IMR-90 (cell line): ENCODE measurements around the gene ELP6. TPM values are rescaled to one million over a fixed set of nuclear protein-coding genes. Genes with fewer than 3 reads are reported as not detected.

Source experiments
- ATAC-seq: fragments of 200-7000 bp; cut with Tn5 transposase; 2 replicates; pipeline ENCODE4 v1.9.1; 2020; ENCODE audit warnings: low read depth, mild to moderate bottlenecking, moderate library complexity
- BruUV-seq: library from RNA; stranded (reverse); fragments of 400-500 nt; replicated peaks from 2 replicates; lab custom pipeline; 2021; lab: Mats Ljungman, UMichigan
- CTCF ChIA-PET: fragments of 300-600 bp; formaldehyde crosslinking; extraction: SDS; loops from one replicate; lab custom pipeline; 2021; ENCODE audit warnings: antibody characterized with exemption; lab: Yijun Ruan, JAX
- POLR2A ChIA-PET: fragments of 300-600 bp; sonication (Branson Sonifier 250); formaldehyde crosslinking; loops from one replicate; lab custom pipeline; 2022; ENCODE audit warnings: antibody characterized with exemption; ENCODE audit not compliant: unreplicated experiment; lab: Charles Lee
- DNase-seq: peaks from one replicate; pipeline ENCODE4 v3.0.0; 2013
- H2AFZ ChIP-seq: replicated peaks from 2 replicates; pipeline ENCODE3; 2013; ENCODE audit warnings: low read length, mild to moderate bottlenecking; ENCODE audit not compliant: poor library complexity
- H2AK5ac ChIP-seq: 2 replicates; pipeline ENCODE4 v1.6.1; 2013; ENCODE audit warnings: low read depth, low read length, inconsistent platforms
- H2AK9ac ChIP-seq: replicated peaks from 2 replicates; pipeline ENCODE3; 2013; ENCODE audit warnings: mild to moderate bottlenecking, low read depth, low read length, moderate library complexity; ENCODE audit not compliant: poor library complexity
- H2BK120ac ChIP-seq: 2 replicates; pipeline ENCODE4 v1.6.1; 2013; ENCODE audit warnings: low read depth, low read length, inconsistent platforms
- H2BK15ac ChIP-seq: 3 replicates; pipeline ENCODE4 v1.6.1; 2013; ENCODE audit warnings: low read depth, low read length, inconsistent platforms
- H2BK20ac ChIP-seq: 2 replicates; pipeline ENCODE4 v1.6.1; 2013; ENCODE audit warnings: low read depth, mild to moderate bottlenecking, inconsistent platforms, low read length, moderate library complexity
- H2BK5ac ChIP-seq: 2 replicates; pipeline ENCODE4 v1.6.1; 2013; ENCODE audit warnings: mild to moderate bottlenecking, low read depth, low read length, inconsistent platforms; ENCODE audit not compliant: poor library complexity, severe bottlenecking
- H3K14ac ChIP-seq: replicated peaks from 2 replicates; pipeline ENCODE4 v1.6.1; 2013; ENCODE audit warnings: low read depth, low read length, inconsistent platforms
- H3K18ac ChIP-seq: 2 replicates; pipeline ENCODE4 v1.6.1; 2013; ENCODE audit warnings: low read depth, low read length, control low read depth
- H3K23ac ChIP-seq: 2 replicates; pipeline ENCODE4 v1.6.1; 2013; ENCODE audit warnings: low read depth, low read length, inconsistent platforms
- H3K27ac ChIP-seq: 2 replicates; pipeline ENCODE4 v1.5.1; 2013; ENCODE audit warnings: mild to moderate bottlenecking, control low read depth, low read length; ENCODE audit not compliant: insufficient read depth
- H3K27me3 ChIP-seq: 2 replicates; pipeline ENCODE4 v1.6.1; 2013; ENCODE audit warnings: low read length; ENCODE audit not compliant: control insufficient read depth, insufficient read depth
- H3K36me3 ChIP-seq: 2 replicates; pipeline ENCODE4 v1.6.1; 2013; ENCODE audit warnings: low read length, mixed read lengths; ENCODE audit not compliant: control insufficient read depth, insufficient read depth
- H3K4ac ChIP-seq: 2 replicates; pipeline ENCODE4 v1.6.1; 2013; ENCODE audit warnings: low read depth, low read length, inconsistent platforms
- H3K4me1 ChIP-seq: 2 replicates; pipeline ENCODE4 v1.6.1; 2013; ENCODE audit warnings: low read length, mixed read lengths; ENCODE audit not compliant: control insufficient read depth, insufficient read depth
- H3K4me2 ChIP-seq: 2 replicates; pipeline ENCODE4 v1.6.1; 2013; ENCODE audit warnings: low read depth, mild to moderate bottlenecking, control low read depth, low read length, moderate library complexity
- H3K4me3 ChIP-seq: 2 replicates; pipeline ENCODE4 v1.5.1; 2013; ENCODE audit warnings: low read depth, mild to moderate bottlenecking, control low read depth, low read length, moderate library complexity; ENCODE audit not compliant: insufficient read depth
- H3K56ac ChIP-seq: 2 replicates; pipeline ENCODE4 v1.6.1; 2013; ENCODE audit warnings: low read length, inconsistent platforms; ENCODE audit not compliant: insufficient read depth; ENCODE audit errors: extremely low read depth
- H3K79me1 ChIP-seq, 2 experiments: 2 replicates each; pipeline ENCODE4 v1.6.1; 2013; ENCODE audit warnings: low read length in 2 of 2, inconsistent platforms in 1 of 2, low read depth in 1 of 2
- H3K9ac ChIP-seq: 2 replicates; pipeline ENCODE4 v1.6.1; 2013; ENCODE audit warnings: low read depth, low read length, control low read depth
- H3K9me1 ChIP-seq: 2 replicates; pipeline ENCODE4 v1.6.1; 2013; ENCODE audit warnings: low read length, inconsistent platforms; ENCODE audit not compliant: insufficient read depth
- H3K9me3 ChIP-seq: 2 replicates; pipeline ENCODE4 v1.6.1; 2013; ENCODE audit warnings: low read length; ENCODE audit not compliant: control insufficient read depth, insufficient read depth
- H4K20me1 ChIP-seq: 2 replicates; pipeline ENCODE4 v1.6.1; 2013; ENCODE audit warnings: low read length, inconsistent platforms; ENCODE audit not compliant: insufficient read depth
- H4K5ac ChIP-seq: 2 replicates; pipeline ENCODE4 v1.6.1; 2013; ENCODE audit warnings: mild to moderate bottlenecking, low read depth, low read length, control low read depth
- H4K8ac ChIP-seq, 2 experiments: 2 replicates each; pipeline ENCODE4 v1.6.1; 2013; ENCODE audit warnings: low read depth in 2 of 2, low read length in 2 of 2, control low read depth in 1 of 2, inconsistent platforms in 1 of 2
- H4K91ac ChIP-seq: 2 replicates; pipeline ENCODE4 v1.6.1; 2013; ENCODE audit warnings: low read depth, low read length, inconsistent platforms; ENCODE audit not compliant: insufficient read depth
- MAZ ChIP-seq: IDR thresholded peaks from 2 replicates; pipeline ENCODE4 v1.6.1; 2012; ENCODE audit warnings: low read depth, mild to moderate bottlenecking, low read length, improper control_type of control experiment, moderate library complexity, borderline replicate concordance
- MXI1 ChIP-seq: IDR thresholded peaks from 2 replicates; pipeline ENCODE4 v1.6.1; 2012; ENCODE audit warnings: low read depth, mild to moderate bottlenecking, low read length, moderate library complexity, borderline replicate concordance
- POLR2A ChIP-seq: IDR thresholded peaks from 2 replicates; pipeline ENCODE4 v1.6.1; 2012; ENCODE audit warnings: mild to moderate bottlenecking, low read depth, low read length
- USF2 ChIP-seq: fragments of 150-350 bp; IDR thresholded peaks from 2 replicates; pipeline ENCODE4 v1.6.1; 2017; ENCODE audit warnings: mild to moderate bottlenecking, antibody characterized with exemption, low read length, low read depth
- WGBS, 2 experiments: methylation state at CpG; one replicate each; pipeline versions ENCODE4 v1.1.5 to v1.1.7; 2013; ENCODE audit warnings: missing lambda C conversion rate in 2 of 2; ENCODE audit not compliant: insufficient read length in 1 of 2; ENCODE audit errors: extremely low coverage in 2 of 2; 5-methylcytosine and 5-hydroxymethylcytosine counted together
- dilution Hi-C: fragments of 300-500 bp; cut with HindIII; formaldehyde crosslinking; loops from one replicate; pipeline ENCODE4 v1.14.3; 2018; ENCODE audit warnings: low sequenced_read_pairs; ENCODE audit not compliant: unreplicated experiment
- in situ Hi-C: fragments of 300-500 bp; cut with MboI; formaldehyde crosslinking; loops from 3 replicates; pipeline ENCODE4 v1.14.3; 2019; ENCODE audit warnings: low sequenced_read_pairs, inconsistent platforms, mixed read lengths
- intact Hi-C: fragments of 100-400 bp; cut with micrococcal nuclease; formaldehyde crosslinking; loops from 2 replicates; pipeline ENCODE4 v1.10.0; 2022
- polyA plus RNA-seq, 3 experiments: library from polyadenylated mRNA; depleted of rRNA; stranded (reverse); fragments of >200 nt; gene quantifications; 2 replicates each; pipeline ENCODE4 v1.2.3, GENCODE V29; 2012; ENCODE audit warnings: low replicate concordance in 1 of 3
- total RNA-seq: library from RNA; depleted of rRNA; stranded (reverse); fragments of >200 nt; gene quantifications from 2 replicates; pipeline ENCODE4 v1.2.3, GENCODE V29; 2012
- TF ChIP-seq, protein P1 (sequence below): fragments of 150-350 bp; IDR thresholded peaks from 2 replicates; pipeline ENCODE4 v1.6.1; 2016; ENCODE audit warnings: low read depth, mild to moderate bottlenecking, low read length, moderate library complexity, borderline replicate concordance

Gene ELP6
- total and polyA plus RNA-seq, 2 of the 4 experiments (the other 2 are of a cell fraction) = 31.4 to 44.9 TPM

DNA sequence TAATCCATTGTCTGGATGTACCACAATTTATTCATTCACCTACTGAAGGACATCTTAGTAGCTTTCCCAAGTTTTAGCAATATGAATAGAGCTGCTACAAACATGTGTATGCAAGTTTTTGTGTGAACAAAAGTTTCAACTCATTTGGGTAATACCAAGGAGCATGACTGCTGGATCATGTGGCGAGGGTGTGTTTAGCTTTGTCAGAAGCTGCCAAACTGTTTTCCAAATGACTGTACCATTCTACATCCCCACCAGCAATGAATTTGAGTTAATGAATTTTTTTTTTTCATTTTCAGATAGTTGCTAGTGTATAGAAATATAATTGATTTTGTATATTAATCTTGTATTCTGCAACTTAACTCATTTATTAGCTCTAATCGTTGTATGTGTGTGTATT lies 20.0 kb upstream of the ELP6 start:
- H3K27me3 ChIP-seq = peaks cover 10% of the 10 kb centered on the region
- CTCF ChIA-PET = interaction anchor here (1.2 kb wide), 1 partner anchor 11 kb away, joined by 4 read pairs; no protein-coding TSS in a partner anchor
- H4K20me1 ChIP-seq = no peaks in the 10 kb centered on the region
- H2AK5ac ChIP-seq = no peak overlapping the region
- no peak overlapping the region for H3K23ac ChIP-seq
- H3K56ac ChIP-seq = no peak overlapping the region
- TF ChIP-seq MAZ (no peak), USF2 (no peak), POLR2A (no peak), MXI1 (no peak)
- TF ChIP-seq, protein P1, sequence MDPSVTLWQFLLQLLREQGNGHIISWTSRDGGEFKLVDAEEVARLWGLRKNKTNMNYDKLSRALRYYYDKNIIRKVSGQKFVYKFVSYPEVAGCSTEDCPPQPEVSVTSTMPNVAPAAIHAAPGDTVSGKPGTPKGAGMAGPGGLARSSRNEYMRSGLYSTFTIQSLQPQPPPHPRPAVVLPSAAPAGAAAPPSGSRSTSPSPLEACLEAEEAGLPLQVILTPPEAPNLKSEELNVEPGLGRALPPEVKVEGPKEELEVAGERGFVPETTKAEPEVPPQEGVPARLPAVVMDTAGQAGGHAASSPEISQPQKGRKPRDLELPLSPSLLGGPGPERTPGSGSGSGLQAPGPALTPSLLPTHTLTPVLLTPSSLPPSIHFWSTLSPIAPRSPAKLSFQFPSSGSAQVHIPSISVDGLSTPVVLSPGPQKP = no peak
- H2AFZ ChIP-seq = no peak overlapping the region
- dilution Hi-C loops (no loop called here), in situ Hi-C loops (no loop called here), intact Hi-C loops (no loop called here)
- H3K4me2 ChIP-seq = no peak overlapping the region
- H3K9me1 ChIP-seq = no peaks in the 10 kb centered on the region
- no peak overlapping the region for H4K5ac ChIP-seq
- no peaks in the 10 kb centered on the region for H3K36me3 ChIP-seq
- ATAC-seq (no peak), DNase-seq (no peak)
- no peak overlapping the region for H2BK20ac ChIP-seq
- H3K27ac ChIP-seq = no peak overlapping the region
- no peak overlapping the region for H2AK9ac ChIP-seq
- H3K79me1 ChIP-seq = no peaks in the 10 kb centered on the region
- H3K4me3 ChIP-seq = no peak overlapping the region
- H3K14ac ChIP-seq = no peak overlapping the region
- H2BK5ac ChIP-seq = no peak overlapping the region
- no peak overlapping the region for H4K8ac ChIP-seq
- H4K91ac ChIP-seq = no peak overlapping the region
- H3K4ac ChIP-seq = no peak overlapping the region
- POLR2A ChIA-PET = no interaction called here
- H3K18ac ChIP-seq = no peak overlapping the region
- no peak overlapping the region for H2BK120ac ChIP-seq
- no TSS peak for BruUV-seq
- H3K9me3 ChIP-seq = no peaks in the 10 kb centered on the region; the same call in 1 of the 2 replicates
- H2BK15ac ChIP-seq = no peak overlapping the region
- no peak overlapping the region for H3K9ac ChIP-seq
- WGBS, 2 experiments = no CpG with 5 or more reads among the region's 2 CpGs
- H3K4me1 ChIP-seq = no peaks in the 10 kb centered on the region
